GM21390 (cell line): ENCODE data around the gene PTPRO.

Experiments used
- ATAC-seq: cut with Tn5 transposase; IDR thresholded peaks from one replicate; pipeline ENCODE4 v1.9.1; 2021; ENCODE audit not compliant: unreplicated experiment

The PTPRO gene

GRCh38 chr12:15443611-15444010 lies 121.3 kb downstream of the PTPRO start:
- no peak for ATAC-seq

DNA sequence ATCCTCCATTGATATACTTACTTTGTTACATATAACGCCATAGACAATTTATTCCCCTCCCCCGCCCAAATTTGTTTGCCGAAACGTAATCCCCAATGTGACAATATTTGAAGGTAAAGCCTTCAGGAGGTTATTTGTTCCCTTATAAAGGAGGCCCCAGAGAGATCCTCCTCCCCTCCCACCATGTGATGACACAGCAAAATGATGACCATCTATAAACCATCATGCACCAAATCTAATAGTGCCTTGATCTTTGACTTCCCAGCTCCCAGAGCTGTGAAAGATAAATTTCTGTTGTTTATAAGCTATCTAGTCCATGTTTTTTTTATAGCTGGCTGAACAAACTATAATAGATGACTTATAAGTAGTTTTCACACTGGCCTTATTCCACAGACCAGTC lies 122.2 kb downstream of the PTPRO start:
- ATAC-seq: no peak

DNA sequence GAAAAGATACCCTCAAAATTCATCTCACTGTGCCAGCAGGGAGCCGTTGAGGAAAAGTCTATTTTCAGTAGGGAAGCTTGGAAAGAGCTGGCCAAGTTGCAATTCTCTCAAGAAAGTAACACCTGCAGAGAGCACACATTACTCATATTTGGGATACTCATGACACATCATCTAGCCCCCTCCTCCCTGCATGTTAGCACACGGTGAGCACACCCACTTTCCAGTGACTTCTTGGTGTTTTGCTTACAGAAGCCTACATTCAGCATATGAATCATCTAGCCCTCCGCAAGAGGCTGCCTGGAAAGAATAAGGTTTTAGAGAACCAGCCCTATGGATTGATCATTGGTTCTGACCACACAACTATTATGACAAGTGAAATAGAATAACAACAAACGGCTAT lies 124.5 kb downstream of the PTPRO start:
- no peak for ATAC-seq

DNA sequence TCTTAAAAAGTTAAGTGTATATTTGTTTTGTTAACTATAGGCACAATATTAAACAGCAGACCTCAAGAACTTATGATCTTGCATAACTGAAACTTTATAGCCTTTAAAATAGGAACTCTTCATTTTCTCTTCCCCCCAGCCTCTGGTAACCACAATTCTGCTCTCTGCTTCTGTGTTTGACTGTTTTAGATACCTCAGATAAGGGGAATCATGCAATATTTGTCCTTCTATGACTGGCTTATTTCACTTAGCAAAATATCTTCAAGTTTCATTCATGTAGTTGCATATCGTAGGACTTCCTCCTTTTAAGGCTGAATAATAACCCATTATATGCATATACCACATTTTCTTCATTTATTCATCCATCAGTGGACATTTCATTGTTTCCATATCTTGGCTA lies 131.3 kb downstream of the PTPRO start:
- peak; percentile 81 for ATAC-seq

- ATAC-seq: no peak
These were observed 135.7 kb downstream of the PTPRO start for GRCh38 chr12:15458008-15458407.

- ATAC-seq: no peak
These were observed 146.6 kb downstream of the PTPRO start for GRCh38 chr12:15468911-15469310.

GRCh38 chr12:15469356-15469755 lies 147.0 kb downstream of the PTPRO start:
- ATAC-seq: no peak

- no peak for ATAC-seq
These were observed 149.7 kb downstream of the PTPRO start for GRCh38 chr12:15472036-15472435.

DNA sequence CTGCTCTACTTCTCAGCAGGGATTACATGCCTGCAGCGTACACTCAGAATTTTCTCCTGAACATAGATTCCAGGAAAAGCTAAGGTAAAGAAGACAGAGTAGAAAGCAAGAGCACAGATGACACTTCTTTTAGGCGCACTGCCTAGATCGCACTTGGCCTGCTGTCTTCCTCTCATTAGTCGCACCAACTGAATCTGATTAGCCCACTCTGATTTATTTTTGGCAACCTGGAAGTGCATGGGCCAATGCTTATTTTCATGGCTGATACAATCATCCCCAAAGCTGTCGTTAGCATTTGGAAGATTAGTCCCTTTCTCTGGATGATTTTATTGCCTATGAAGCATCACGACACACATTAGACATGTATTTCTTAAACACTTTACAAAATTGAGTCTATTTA lies 152.5 kb downstream of the PTPRO start:
- ATAC-seq: no peak

GRCh38 chr12:15477761-15478160 lies 155.5 kb downstream of the PTPRO start:
- ATAC-seq: no peak

- no peak for ATAC-seq
These were observed 159.5 kb downstream of the PTPRO start for GRCh38 chr12:15481846-15482245.

GRCh38 chr12:15485466-15485865 lies 163.2 kb downstream of the PTPRO start:
- no peak for ATAC-seq

- ATAC-seq: no peak
These were observed 164.6 kb downstream of the PTPRO start for GRCh38 chr12:15486859-15487258.

GRCh38 chr12:15488481-15488880 lies 166.2 kb downstream of the PTPRO start:
- ATAC-seq: no peak

- peak; percentile 88 for ATAC-seq
These were observed 172.2 kb downstream of the PTPRO start for GRCh38 chr12:15494329-15495046.

DNA sequence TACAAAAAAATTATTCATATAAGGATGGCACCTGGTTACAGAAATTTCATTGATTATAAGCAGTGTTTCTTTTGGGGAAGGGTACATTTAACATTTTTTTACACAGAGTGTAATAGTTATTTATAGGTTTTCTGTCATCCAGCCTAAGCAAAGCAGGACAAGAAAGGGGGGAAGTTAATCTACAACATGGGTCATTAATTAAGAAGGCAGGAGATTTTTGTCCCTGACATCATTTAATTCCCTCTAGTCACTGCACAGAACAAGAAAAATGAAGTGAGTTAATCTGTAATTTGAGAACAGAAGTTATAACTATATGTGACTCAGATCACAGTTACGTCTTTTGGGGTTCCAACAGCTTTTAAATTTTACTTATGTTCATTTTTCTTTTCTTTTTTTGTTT lies 173.4 kb downstream of the PTPRO start:
- no peak for ATAC-seq

DNA sequence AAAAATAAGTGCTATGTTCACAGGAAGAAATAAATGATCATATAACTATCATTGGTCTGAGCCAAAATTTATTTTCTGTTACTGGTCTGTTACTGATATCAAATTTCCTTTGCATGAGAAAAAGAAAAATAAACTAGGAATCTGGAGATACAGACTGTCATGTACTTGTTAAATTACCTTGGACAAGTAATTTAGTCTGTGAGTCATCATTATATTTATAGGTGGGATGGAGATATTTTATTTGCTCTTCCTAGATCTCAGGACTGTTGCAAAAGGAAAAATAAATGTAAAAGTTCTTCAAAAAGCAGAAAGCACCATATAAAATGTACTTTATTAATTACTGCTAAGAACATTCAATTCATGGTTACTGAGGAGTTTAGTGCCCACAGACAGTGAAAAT lies 174.4 kb downstream of the PTPRO start:
- ATAC-seq: no peak

DNA sequence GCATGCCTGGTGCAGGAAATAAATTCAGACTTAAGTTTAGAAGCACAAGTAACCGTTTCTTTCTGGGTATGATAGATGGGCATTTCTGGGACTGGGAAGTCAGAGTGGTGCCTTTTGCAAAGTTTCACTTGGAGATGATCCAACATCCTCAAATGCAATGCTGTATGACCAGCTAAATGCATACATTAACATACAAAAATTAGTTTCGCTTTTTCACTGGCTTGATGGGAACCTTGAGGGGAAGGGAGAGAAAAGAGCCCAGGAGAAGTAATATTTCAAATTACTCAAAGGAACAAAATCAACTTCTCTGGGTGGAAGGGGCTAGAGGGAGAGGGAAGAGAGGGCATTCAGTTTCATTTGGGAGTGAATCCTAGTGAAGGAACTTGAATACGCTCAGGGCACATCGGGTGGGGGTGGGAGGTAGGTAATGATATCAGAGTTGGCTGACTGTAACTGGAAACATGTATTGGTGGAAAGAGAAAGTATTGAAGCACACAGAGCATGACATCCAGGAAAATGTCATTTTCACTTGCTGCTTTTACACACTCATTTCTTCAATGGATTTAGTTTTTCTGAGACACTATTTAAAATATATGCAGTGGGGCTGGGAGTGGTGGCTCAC lies 175.5 kb downstream of the PTPRO start:
- ATAC-seq: no peak

DNA sequence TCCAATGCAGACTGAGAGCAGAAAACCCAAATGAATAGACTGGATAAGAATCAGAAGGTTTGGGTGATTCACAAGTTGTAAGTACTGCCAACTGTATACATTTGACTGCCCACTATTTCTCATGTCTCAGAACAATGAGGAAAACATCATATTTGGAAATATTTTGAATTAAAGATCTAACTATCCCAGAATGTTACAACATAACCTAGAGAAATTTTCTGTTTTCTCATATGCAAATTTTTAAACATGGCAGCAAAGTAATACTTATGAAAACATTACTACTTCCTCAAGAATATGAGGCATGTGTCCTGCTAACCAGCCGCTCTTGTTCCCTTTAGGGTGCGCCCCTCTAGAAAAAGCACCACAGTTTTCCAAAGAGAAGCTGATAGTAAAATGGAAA lies 179.9 kb downstream of the PTPRO start:
- ATAC-seq: no peak

DNA sequence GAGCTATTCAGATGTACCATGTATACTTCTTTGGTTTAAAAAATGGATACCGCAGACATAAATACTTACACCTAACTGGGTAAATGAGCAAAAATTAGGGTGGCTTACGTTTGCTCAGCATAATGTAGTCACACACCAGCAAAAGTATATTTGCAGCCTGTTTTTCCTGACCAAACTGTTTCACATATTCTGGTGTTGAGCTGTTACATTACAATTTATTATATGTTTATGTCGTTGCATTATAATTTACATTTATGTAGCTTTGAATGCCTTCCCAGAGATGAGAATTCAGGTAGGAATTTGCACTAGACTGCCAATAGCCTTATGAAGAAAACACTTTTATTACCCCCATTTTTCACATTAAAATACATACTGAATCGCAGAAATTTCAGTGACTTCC lies 183.3 kb downstream of the PTPRO start:
- no peak for ATAC-seq

GRCh38 chr12:15515010-15515409 lies 192.7 kb downstream of the PTPRO start:
- ATAC-seq: no peak

- ATAC-seq: no peak
These were observed 197.8 kb downstream of the PTPRO start for GRCh38 chr12:15520083-15520482.

GRCh38 chr12:15520844-15521243 lies 198.5 kb downstream of the PTPRO start:
- no peak for ATAC-seq
